Measurements from ENCODE around the gene ATN1.

Gene ATN1

DNA sequence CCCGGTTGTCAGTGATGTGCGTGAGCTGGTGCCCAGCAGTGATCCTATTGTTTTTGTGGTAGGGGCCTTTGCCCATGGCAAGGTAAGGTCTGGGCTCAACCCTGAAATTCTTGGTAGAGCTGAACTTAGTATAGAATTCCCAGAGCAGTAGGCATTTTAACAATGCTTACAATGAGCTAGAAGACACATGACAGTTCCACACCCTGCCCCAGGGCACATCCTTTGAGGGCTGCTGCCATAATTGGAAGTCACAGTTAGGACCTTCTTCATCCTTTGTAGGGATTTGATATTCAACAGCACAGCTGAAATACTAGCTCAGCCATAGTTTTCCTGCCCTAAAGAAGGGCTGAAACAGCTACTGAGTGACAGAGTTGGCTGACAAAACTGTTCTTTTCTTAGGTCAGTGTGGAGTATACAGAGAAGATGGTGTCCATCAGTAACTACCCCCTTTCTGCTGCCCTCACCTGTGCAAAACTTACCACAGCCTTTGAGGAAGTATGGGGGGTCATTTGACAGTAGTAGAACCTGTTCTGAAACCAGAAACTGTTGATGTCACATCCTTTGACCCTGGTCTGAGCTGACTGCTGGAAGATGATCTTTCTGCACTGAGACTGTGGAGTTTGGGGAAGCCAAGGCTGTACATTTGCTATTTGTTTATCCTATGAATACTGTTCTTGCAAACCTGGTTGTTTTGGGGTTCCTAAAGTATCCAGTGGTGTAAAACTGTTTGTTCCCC, 47.7 kb downstream of the ATN1 start:
- DNase-seq (ENCODE audit: low spot score): no peak

DNA sequence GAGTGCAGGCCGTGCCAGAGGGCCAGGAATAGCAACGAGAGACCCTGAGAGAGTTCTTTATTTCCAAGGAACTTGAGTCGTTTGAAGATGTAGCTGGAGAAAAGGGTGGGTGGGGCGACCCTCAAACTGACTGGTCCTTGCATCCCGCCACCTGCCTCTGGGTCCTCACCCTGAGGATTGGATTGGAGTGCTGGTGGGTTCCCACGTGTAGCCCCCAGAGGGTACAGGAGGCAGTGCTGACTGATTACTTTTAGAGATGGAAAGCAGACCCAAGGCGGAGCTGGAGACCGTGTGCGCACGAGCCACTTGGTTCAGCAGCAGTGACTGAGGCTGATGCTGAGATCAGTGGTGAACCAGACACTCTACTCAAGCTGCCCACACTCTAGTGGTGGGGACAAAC, 49.9 kb downstream of the ATN1 start:
- no peak for DNase-seq (ENCODE audit: low spot score)

DNA sequence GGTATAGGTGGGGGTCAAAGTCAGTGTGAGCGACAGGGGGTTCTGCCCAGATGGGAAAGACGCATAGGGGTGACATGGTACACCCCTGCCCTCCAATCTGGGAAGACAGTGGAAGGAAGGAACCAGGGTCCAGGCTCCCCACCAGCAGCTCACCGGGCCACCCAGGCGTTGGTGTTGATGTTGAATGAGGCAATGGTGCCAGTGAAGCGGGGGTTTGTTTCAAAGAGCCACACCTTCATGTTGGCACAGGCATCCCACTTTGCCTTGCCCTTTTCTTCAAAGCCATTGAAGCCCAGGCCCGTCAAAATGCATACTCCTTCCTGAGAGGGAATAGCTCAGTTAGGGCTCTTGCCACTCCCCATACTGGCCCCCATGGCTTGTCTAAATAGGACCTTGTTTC, 50.4 kb downstream of the ATN1 start:
- DNase-seq (ENCODE audit: low spot score): no peak

DNA sequence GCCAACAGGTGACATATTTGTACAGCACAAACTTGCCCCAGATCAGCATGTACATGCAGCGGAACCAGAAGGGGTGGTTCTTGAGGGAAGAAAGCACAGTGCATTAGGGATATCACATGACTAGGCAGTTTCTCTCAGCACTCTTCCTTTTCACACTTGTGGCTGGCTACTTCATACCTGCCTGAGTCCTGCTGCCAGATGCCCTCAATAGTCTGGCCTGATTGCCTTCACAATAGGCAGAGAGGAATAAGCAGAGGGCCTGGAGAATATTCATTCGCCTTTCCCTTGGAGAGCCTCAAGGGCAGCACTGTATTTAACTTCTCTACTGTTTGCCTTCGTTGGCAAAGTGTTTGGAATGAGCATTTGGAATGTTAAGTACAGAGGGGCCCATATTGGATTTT, 50.9 kb downstream of the ATN1 start:
- no peak for DNase-seq (ENCODE audit: low spot score)

DNA sequence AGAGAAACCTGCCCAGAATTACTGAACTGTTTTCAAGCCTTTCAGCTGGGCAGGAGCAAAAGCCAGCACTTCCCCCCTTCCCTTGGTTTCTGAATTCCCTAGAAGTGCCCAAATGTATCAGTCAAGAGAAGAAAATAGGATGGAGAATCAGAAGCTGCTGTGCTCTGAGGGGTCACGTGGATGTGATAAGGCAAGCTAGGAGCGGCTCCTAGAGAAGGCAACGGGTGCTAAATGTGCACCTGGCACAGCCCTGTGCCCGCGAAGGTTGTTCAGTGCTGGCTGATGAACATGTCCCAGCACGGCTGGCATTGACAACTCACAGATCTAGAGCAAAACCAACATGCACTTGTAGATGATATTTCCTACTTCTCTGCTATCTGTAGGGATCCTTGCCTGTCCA, 51.3 kb downstream of the ATN1 start:
- DNase-seq (ENCODE audit: low spot score): no peak

DNA sequence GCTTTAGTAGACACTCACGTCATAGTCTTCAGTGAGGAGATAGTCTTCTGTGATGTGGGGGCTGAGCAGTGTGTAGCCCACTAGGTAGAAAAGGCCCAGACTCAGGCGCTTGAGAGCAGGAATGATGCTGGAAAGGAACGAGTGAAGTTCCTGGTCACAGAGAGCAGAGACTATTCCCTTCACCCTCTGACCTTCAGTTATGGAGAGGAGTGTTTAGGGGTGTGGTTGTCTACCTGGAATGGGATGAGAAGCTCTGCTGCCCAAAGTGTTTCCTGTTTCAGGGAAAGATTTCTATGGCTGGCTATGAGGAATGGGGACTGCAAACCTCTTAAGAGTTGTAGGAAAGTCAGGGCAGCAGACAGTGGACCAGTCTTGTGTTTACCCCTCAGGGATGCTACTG, 51.7 kb downstream of the ATN1 start:
- DNase-seq (ENCODE audit: low spot score): no peak

DNA sequence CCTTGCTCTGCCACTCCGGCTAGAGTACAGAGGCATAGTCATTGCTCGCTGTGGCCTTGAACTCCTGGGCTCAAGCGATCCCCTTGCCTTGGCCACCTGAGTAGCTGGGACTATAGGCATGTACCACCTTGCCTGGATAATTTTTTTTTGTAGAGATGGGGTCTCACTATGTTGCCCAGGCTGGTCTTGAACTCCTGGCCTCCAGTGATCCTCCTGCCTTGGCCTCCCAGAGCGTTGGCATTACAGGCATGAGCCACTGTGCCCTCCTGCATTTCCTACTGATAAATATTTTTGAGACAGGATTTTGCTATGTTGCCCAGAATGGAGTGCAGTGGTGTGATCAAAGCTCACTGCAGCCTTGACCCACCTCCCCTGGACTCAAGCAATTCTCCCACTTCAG, 52.3 kb downstream of the ATN1 start:
- DNase-seq (ENCODE audit: low spot score): no peak

DNA sequence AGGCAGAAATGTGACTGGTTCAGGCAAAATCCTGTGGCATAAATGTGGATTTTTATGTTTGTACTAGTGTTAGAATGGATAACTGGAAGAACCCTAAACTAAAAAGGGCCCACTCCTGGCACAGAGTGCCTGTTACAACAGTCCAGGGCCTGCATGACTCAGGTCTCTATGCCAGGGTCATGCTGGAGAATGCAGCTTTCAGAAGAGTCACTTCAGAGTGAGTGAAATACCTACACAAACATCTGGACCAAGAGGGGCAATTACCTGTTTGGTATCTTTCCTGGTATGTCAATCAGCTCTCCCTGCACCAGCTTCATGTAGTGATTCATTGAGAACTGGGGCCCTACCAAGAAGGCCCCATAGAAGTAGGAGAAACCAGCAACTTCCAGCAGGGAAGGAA, 53.0 kb downstream of the ATN1 start:
- no peak for DNase-seq (ENCODE audit: low spot score)

DNA sequence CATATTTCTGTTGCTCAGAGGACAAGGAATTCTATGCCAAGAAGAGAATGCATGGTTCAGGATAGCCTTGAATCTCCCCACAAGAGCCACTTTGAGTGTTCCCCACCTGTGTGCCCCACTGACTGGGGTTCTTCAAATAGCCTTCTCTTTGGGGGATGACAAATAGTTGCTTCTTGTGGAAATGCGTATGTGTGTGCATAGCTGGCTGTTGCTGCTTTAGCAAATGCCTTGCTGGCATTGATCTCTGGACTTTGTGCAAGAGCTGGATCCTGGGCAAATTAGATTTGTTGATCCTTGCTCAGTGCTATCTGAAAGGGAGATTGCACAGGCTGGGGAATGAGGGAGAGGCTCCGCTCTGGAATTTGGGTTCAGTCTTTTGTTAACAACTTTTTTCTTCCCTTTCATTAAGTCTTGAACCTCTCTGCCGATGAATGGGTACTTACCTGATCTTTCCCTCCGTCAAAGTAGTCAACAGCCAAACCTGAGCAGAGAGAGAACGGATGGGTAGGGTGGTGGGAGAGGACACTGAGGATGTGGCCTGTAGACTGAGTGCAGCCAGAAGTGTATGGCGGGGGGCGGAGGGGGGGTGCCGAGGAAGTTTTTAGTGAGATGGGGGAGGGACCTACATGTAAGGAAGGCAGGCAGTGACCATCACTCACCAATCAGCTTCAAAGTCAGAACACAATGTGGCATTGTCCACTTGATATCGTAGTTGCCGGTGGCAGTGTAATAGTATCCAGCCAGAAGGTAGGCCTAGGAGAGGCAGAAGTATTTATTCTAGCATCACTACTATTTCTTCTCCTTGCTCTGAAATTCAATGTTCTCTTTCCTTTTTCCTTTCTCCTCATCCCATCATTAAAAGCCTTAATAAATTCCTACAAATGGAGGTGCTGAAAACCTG, 53.6 kb downstream of the ATN1 start:
- no peak for DNase-seq (ENCODE audit: low spot score)

DNA sequence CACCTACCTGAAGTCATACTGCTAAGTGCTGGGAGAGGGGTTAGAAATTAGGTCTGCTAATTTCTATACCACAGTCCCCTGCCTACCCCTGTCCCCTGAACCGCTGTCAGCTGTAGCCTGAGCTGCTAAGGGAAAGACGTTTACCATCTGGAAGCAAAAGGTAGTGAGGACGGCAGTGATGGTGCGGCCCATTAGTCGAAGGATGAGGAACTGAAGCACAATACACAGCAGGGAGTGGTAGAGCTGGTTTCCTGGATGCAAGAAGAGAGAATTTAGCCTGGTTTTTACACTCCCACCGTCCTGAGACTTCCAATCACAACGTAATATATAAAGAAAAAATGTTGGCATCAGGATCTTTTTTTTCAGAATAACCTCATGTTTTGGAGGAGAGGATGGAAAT, 54.8 kb downstream of the ATN1 start:
- no peak for DNase-seq (ENCODE audit: low spot score)

DNA sequence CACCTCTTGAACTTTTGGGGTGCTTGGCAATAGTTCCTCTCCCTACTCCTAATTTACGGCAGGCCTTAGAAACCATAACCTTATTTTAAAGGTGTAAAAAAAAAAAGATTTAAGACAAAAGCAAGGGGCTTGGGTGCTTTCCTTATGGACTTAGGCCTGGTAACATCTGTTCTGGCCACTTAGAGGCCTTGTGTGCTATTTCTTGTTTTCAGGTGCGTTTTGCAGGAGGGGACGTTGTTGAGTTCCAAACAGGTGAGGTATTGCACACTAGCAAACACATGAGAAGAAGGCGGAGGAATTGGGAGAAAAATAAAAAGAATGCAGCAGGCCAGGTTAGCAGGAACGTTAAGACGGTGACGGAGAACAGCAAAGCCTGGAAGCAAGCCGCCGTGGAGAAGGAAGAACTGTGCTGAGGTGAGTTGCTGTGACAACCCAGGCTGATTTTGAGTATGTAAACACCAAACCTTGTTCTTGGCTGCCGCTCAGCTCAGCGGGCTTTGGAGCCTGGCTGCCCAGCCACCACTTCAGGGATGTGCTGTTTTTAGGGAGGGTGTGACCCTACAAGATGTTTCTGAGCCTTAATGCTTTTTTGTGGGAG, 60.3 kb downstream of the ATN1 start:
- no peak for DNase-seq (ENCODE audit: low spot score)

Data from hematopoietic multipotent progenitor cell treated with erythropoietin and hydrocortisone succinate and interleukin-3 and kit ligand, for 15 days (in vitro differentiated cells).